NCI-H187 treated with DMSO at 0.1 percent for 48 hours (cell line): ENCODE measurements around the gene S100A9.
"Not testable (repeated sequence)": the region's sequence is repeated elsewhere in the genome, so short reads cannot be mapped to it uniquely, and the experiment has no call there.

Source experiments
- DNase-seq: peaks from one replicate; lab custom pipeline; 2025; lab: John Stamatoyannopoulos, UW

Gene S100A9

DNA sequence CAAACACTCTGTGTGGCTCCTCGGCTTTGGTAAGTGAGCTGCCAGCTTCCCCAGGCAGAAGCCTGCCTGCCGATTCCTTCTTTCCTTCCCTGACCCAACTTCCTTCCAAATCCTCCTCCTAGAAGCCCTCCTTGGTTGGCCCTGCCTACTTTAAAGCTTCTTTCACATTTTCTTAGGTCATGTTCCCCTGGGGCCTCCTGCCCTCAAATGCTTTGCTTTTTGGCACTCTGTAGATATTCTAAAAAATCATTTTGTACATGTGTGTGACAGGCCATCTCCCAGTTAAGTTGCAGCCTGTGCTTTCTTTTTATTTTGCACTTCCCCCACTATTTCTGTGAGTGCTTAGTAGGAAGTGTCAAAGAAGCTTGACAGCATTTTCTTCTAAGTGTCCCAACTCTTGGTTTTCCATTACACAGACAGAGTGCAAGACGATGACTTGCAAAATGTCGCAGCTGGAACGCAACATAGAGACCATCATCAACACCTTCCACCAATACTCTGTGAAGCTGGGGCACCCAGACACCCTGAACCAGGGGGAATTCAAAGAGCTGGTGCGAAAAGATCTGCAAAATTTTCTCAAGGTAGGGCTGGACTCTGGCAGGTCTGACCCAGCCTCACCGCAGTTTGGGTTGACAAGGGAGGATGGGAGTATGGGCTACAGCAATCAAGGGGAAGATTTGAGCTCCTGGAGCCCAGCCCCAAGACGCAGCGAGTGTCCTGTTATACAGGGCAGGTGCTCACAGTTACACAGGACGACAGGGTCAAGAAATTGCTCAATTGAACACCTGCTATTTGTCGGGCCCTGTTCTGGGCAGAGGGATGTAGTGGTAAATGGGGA lies at the start of gene S100A9:
TSS of gene S100A9 (plus strand) at position 2 of the 838 bp plus-strand sequence. CDS start at position 432, 430 bp downstream.
- DNase-seq: no peak

- DNase-seq: no peak
Measured at GRCh38 chr1:153308540-153308939, 49.1 kb upstream of the S100A9 start.

DNA sequence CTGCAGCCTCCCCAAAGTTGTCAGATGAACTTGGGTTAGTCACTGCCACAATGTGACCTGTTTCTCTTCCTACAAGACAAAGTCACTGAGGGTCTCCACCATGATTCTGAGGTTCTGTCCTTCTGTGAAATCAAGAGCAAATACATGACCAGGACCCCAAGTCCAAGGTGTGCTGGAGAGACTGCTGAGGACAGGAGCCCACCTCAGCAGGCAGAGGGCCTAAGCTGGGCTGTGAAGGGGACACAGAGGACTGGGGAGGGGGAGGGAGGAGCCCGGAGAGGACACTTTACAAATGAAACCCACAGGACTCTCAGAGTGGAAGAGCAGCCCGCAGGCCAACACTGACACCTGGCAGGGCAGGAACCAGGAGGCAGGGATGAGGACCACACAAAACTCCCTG lies 48.2 kb upstream of the S100A9 start:
- DNase-seq: no peak

DNA sequence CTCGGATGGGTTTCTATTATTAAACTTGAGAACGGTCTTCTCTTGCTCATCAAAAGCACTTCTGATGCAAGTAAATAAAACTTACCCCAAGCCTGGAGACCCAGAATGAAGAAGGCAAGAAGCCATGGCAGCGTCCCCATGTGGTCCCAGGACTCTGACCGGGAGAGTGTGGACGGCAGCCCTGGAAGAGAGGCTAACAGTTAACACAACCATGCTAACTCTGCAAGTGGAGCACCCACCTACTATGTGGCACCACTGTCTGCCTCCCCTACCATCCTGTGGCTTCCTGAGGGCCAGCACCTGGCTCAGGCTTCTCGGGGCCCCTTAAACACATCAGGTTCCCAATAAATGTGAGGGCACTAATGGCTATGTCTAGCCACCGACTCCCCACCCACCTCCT lies 47.1 kb upstream of the S100A9 start:
- no peak for DNase-seq

GRCh38 chr1:153312570-153313186 lies 45.0 kb upstream of the S100A9 start, which contains the start of gene PGLYRP3:
Gene PGLYRP3 (minus strand): TSS chr1:153312952. CDS start chr1:153310665, 2,287 bp downstream.
- DNase-seq: peak; percentile 51

DNA sequence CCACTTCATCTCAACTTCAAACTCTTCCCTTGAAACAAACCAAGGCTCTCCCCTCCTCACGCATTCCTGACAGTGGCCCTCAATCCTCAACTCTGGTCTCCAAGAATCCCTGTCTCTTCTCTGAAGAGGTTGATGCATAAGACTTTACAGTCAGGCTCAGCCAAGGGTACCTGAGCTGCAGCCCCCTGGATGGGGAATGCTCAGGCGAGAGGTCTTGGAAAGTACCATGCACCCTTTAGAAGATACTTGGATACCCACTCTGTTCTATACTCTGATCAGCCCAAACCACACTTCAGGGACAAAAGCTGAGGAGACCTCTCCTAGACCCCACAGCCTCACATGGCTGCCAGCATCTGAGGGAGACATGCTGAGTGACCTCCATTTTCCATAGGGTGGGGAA lies 44.4 kb upstream of the S100A9 start:
- DNase-seq: no peak

- not testable (repeated sequence) for DNase-seq
Measured at GRCh38 chr1:153314388-153314787, 43.3 kb upstream of the S100A9 start.

- not testable (repeated sequence) for DNase-seq
Measured at GRCh38 chr1:153316013-153316412, 41.6 kb upstream of the S100A9 start.

DNA sequence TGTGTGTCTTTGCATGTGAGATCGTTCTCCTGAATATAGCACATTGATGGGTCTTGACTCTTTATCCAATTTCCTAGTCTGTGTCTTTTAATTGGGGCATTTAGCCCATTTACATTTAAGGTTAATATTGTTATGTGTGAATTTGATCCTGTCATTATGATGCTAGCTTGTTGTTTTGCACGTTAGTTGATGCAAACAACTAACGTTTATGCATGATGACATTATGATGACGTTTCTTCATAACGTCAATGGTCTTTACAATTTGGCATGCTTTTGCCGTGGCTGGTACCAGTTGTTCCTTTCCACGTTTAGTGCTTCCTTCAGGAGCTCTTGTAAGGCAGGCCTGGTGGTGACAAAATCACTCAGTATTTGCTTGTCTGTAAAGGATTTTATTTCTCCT lies 39.5 kb upstream of the S100A9 start:
- not testable (repeated sequence) for DNase-seq

GRCh38 chr1:153322568-153322967 lies 35.1 kb upstream of the S100A9 start:
- no peak for DNase-seq

DNA sequence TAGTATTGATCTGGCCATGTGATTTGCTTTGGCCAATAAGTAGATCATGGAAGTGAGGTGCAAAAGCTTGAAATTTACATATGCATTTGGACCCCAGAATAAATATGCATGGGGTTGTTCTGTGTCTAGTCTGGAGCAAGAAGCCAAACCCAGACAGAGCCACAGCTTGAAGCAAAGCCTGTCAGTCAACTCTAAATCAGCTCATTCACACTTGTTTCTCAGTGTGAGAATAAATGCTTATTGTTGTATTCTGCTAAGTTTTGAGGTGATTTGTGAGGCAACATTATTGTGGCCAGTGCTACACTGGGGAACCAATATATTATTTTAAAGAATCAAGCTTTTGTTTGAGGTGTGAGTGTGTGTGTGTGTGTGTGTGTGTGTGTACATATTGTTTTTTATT lies 32.7 kb upstream of the S100A9 start:
- DNase-seq: no peak

GRCh38 chr1:153333902-153334301 lies 23.8 kb upstream of the S100A9 start:
- no peak for DNase-seq

DNA sequence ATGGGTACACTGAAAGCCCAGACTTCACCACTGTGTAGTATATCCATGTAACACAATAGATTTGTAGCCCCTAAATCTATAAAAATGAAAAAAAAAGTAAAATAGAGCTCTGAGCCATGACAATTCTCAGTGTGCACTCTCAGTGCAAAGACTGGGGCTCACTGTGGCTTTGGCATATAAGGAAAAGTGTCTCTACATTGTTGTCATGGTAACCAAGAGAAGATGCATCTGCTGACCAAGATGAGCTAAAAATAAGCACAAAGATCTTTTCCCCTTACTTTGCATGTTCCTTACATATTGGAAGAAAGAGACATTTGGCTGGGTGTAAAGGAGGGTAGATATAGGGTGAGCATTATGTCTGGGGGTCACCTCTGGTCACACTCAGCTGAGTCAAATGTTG lies 21.0 kb upstream of the S100A9 start:
- no peak for DNase-seq

- DNase-seq: no peak
Measured at GRCh38 chr1:153337980-153338853, 19.4 kb upstream of the S100A9 start.

DNA sequence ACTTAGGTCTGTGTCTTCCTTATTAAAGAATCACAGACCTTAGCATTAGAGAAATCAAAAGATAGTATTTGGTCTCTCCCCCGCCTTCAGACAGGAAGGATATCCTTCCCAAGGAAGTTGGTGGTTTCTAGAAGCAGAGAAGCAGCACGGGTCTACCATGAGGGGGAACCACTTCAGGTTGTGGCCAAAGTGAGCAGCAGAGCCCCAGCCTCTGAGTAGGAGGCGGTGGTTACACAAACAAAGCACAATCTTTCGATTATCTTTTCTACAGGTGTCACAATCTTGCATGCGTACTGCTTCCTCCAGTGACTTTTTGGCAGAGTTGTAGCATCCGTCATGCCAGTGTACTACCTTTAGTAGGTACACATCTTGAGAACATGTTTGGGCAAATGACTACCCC lies 17.9 kb upstream of the S100A9 start:
- no peak for DNase-seq

- no peak for DNase-seq
Measured at GRCh38 chr1:153340356-153340755, 17.3 kb upstream of the S100A9 start.

DNA sequence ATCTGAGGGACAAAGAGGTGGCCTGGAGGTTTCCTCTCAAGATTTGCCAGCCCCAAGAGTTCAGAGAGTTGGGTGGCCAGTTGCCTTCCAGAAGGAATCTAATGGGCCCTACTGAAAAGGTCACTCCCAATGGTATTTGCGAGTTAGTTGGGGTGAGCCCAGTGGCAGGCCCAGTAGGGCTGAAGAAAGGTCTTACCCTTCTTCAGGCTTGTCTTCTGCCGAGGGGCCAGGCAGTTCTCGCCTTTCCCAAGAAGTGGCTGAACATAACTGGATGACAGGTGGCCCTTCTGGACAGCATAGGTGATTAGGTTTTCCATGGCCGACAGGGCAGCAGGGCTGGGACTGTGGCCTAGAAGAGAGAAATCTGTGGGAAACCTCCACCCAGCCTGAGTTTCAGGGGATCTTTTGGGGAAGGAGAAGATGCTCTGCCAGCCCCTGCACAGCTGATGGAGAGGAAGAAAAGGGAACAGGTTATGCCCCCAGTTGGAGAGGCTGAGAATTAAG lies 16.2 kb upstream of the S100A9 start:
- no peak for DNase-seq

DNA sequence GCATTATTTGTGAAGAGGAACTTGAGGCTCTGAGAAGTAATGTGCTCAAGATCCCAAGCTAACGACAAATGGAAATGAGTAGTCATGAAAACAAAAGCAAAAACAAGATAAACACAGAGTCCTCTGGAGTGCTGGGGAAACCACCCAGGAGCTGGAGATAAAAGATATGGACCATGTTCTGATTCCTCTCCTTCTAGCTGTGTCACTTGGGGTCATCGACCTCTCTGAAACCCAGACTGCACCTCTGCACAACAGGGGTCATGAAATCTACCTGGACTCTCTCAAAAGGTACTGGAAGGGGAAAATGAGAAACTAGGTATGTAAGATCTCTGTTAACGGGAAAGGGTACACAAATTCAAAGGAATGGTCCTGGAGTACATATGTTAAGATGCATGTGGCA lies 15.5 kb upstream of the S100A9 start:
- DNase-seq: no peak

GRCh38 chr1:153343040-153343681 lies 14.5 kb upstream of the S100A9 start:
- DNase-seq: peak; percentile 94

DNA sequence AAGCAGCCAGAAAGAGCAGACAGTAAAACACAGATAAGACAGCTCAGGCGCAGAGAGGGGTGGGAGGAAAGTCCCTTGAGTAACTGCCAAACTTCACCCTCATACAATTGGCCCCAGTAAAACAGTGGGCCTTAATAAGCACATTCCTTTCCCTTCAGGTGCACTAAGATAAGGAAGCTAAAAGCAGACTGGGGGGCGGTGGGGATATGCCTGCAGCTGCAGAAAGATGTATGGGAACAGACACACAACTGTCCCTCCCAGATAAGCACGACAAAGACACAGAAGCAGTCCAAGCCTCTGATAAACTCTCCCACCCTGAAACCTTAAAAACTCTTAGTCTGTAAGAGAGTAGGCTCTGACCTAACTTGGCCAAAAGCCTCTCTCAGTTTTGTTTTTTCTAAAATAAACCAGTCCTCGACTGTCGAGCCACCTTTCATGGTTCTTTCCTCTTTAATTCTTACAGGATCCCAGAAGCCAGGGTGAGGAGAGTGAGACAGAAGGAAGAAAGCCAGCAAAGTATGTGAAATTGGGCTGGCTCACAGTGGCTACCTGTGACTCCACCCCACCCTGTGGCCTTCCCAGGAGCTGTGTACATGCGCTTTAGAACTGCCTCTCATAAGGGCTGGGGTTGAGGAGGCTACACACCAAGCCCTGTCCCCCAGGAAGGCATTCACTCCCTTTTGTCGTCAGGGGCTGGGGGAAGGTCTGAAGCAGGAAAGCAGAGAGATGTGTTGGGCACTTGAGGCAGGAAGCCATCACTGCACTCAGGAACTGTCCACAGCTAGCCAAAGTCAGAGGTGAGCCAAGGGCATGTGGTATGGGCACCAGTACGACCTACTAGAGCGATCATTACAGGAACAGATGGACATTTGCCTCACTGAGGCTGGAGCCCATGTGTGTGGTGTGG lies 13.6 kb upstream of the S100A9 start:
- no peak for DNase-seq

DNA sequence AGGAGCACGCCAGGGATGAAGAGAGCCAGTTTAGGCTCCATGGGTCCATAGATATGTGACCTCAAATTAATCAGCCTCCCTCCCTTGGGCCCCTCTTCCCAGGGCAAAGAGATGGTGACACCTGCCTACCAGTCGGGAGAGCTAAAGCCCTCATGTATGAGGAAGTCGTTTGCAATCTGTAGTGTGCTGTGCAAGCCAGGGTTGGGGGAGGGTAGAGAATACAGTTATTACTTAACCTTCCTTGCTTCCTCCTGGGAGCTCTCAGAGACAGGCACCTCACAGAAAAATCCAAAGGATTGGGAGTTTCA lies 13.0 kb upstream of the S100A9 start:
- DNase-seq: peak; percentile 44
